ENCODE results near the gene MMP11. TPM values are rescaled to one million over a fixed set of nuclear protein-coding genes. Genes with fewer than 3 reads are reported as not detected.

The MMP11 gene, protein sequence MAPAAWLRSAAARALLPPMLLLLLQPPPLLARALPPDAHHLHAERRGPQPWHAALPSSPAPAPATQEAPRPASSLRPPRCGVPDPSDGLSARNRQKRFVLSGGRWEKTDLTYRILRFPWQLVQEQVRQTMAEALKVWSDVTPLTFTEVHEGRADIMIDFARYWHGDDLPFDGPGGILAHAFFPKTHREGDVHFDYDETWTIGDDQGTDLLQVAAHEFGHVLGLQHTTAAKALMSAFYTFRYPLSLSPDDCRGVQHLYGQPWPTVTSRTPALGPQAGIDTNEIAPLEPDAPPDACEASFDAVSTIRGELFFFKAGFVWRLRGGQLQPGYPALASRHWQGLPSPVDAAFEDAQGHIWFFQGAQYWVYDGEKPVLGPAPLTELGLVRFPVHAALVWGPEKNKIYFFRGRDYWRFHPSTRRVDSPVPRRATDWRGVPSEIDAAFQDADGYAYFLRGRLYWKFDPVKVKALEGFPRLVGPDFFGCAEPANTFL
- total RNA-seq = 3.5 and 8.7 TPM in 2 replicates

DNA sequence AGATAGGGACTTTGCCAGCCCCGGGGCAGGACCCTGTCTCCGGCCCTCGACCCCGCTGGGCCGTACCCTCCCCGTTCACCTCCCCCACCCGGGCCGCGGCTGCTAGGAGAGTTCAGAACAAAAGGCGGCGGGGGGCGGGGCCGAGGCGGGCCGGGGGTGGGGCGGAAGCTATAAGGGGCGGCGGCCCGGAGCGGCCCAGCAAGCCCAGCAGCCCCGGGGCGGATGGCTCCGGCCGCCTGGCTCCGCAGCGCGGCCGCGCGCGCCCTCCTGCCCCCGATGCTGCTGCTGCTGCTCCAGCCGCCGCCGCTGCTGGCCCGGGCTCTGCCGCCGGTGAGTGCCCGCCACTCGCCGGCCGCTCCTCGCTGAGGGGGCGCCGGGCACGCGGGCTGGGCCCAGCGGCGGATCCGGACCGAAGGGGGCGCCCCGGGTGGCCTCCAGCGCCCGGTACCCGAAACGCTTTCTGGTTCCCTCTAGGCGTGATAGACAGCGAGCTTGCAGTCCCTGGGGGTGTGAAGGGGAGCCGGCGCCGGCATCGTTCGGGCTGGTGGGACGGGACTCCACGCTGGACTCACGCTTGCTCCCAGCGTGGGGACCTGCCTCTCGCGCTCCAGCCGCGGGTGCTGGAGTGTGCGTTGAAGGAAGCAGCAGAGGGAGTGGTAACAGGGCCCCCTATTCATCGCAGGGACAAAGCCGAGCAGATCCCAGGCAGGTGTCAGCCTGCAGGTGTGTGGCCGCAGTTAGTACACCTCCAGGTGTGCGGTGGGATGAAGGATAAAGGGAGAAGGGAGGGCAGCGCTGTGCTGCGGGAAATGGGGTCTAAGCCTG lies at the start of gene MMP11:
Gene MMP11 (plus strand): TSS at position 201 of the 825 bp plus-strand sequence. CDS start 22 bp downstream, at position 223.

DNA sequence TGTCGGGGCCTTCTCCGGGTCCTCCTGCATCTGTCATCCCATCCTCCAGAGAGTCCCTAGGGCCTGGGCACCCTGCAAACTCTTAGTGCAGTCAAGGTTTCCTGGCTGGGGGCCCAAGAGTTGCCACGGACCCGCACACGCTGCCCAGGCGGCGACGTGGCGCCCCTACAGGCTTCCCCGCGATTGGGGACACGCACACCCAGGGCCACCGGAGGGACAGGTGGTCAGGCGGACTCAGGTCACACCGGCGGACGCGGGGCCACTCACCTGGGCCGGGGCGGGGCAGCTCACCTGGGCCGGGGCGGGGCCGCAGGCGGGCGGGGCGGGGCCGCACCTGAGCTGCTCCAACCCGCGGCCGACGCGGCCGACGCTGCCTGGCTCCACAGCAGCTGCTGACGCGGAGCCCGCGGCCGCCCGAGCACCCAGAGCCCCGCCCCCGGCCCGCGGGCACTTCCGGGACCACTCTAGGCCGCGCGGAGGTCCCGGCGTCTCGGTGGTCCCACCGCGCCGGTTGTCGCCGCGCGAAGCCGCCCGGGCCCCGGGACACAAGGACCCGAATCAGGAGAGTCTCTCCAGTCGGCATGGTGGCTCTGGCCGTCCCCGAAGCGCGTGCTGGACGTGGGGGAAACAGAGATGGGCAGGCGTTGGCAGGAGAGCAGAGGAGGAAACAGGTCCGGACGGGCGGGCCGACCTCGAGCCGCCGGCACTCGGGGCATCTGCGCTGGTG lies 21.8 kb upstream of the MMP11 start, which contains the start of gene ZNF70:
Gene ZNF70 (minus strand): TSS at position 399 of the 727 bp plus-strand sequence. CDS start 5,972 bp downstream, outside the sequence.

DNA sequence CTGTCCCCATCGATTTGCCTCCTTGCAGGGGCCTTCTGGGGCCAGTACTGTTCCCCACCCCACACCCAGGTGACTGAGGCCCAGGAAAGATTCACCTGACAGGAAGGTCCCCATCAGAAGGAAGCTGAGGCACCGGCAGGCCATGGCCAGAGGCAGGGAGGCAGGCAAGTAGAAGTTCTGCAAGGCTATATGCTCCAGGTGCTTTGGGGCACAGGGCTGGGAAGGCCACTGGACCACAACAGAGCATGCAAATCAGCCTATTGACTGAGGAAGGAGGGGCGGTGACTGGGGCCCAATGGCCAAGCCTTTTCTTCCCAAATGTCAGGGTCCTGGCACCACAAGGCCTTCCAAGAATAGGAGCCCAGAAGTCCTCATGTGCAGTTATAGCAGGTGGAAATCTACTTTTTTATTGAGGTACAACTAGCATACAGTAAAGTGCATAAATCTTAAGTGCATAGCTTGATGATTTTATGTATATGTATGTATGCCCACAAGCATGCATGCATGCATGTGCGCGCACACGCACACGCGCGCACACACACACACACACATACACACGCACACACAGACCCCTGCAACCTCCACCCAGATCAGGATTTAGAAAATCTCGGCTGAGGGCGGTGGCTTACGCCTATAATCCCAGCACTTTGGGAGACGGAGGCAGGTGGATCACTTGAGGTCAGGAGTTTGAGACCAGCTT lies 18.3 kb upstream of the MMP11 start, which contains the start of gene VPREB3:
Gene VPREB3 (minus strand): TSS at position 206 of the 700 bp plus-strand sequence. CDS start 62 bp downstream, at position 144.

DNA sequence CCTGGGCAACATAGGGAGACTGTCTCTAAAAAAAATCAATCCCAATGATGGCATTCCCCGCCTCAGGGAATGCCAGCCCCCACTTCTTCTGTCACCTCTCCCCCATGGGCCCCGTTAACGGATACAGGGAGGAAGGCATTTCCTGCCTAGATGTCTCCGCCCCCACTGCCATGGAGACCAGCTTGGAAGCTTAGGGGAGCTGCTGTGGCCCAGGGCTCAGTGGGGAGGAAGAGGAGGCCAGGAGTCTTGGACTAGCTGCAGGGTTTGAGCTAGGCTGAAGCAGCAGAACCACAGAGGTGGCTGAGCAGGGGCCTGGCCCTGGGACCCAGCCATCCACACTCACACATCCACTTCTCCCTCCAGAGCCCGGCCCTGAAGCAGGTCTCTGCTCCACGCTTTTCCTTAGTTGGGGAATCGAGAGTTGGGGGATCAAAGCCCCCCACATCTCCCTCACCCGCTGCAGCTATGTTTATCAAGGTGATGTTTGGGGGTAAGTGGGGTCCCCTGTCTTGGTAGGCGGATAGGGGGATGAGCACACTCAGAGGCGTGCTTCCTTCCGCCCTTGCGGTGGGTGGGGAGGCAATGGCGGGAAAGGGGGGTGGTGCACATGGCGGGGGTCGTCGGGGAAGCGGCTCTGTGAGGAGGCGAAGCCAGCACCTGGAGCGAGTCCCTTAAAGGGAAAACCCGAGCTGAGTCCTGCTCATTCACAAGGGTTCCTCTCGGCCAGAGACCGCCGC lies 9.6 kb upstream of the MMP11 start, which contains the start of gene C22orf15:
Gene C22orf15 (plus strand): TSS at position 149 of the 737 bp plus-strand sequence. CDS start 317 bp downstream, at position 466.

DNA sequence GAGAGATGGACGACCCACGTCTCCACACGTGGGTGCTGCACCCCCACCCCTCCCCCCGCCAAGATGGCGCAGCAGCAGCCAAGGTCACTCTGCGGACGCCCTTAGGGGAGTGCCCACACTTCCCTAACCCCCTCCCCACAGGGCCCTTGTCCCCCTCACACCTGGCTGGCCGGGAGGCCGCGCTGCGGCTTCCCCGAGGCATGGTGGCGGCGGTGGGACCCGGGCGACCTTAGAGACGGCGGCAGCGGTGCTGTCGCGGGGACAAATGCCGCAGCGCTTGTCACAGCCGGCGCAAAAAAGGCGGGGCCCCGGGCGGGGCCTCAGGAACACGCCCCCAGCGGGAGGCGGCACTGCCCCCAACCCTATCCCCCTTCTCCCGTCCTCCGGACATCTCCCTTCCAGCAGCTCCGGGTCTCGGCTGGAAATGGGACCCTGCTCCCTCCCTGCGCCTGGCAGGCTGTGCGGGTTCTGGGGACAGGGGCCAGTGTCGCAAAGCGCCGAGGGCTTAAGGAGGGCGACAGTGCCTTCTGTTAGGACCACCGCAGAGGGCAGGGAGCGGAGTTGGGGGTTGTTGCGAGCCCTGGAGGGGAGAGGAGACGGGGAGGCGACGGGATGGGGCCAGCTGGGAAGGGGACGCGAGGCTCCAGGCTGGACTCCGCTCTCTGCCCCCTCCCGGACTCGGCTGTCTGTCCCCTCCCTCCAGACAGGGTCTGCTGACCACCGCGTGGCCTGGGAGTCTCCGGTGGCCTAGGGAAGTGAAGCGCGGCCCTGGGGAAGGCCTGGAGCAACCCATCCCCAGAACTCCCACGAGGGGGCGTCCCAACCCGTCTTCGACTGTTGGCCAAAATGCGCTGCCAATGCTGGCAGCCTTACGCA lies 4.7 kb upstream of the MMP11 start, which contains the start of gene CHCHD10:
Gene CHCHD10 (minus strand): TSS at position 300 of the 876 bp plus-strand sequence. CDS start 98 bp downstream, at position 202.

DNA sequence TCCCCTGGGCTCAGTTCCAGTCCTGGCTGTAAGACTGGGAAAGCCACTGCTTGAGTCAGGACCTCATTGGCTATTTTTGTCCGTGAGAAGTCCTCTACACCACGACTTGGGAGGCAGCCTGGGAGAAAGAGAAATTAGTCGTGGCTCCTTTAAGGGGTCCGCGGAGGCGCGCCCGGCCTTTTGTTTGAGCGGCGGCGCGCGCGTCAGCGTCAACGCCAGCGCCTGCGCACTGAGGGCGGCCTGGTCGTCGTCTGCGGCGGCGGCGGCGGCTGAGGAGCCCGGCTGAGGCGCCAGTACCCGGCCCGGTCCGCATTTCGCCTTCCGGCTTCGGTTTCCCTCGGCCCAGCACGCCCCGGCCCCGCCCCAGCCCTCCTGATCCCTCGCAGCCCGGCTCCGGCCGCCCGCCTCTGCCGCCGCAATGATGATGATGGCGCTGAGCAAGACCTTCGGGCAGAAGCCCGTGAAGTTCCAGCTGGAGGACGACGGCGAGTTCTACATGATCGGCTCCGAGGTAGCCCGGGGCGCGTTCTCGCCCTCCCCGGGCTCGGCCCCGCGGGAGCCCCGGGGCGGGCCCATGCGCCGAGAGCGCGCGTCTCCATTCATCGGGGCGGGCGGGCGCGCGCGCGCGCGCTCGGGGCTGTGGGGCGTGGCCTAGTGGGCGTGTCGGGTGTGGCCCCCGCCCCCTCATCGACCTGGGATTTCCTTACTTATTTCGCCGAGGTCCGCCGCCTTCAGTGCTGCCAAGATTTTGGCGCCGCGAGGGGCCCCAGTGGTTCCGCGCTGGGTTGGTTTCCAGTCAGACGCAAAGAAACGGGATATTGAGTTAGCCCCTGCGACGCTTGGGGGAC lies 14.3 kb downstream of the MMP11 start, which contains the start of gene SMARCB1:
Gene SMARCB1 (plus strand): TSS at position 215 of the 848 bp plus-strand sequence. CDS start 204 bp downstream, at position 419.

Other genes with a start within 250 kb of the MMP11 start
- not detected in 2 replicates for gene IGLL1, start 192.6 kb upstream of the MMP11 start, total RNA-seq
- 0.19 TPM in 1 of 2 replicates, not detected in the other for gene DRICH1, start 140.5 kb upstream of the MMP11 start, total RNA-seq
- gene RGL4, start 81.8 kb upstream of the MMP11 start, total RNA-seq = not detected in 2 replicates
- gene ZNF70, start 21.7 kb upstream of the MMP11 start, total RNA-seq = 3.1 and 4.0 TPM in 2 replicates
- gene VPREB3, start 18.4 kb upstream of the MMP11 start, total RNA-seq = not detected in 2 replicates
- gene C22orf15, start 9.9 kb upstream of the MMP11 start, total RNA-seq = 0.19 and 1.1 TPM in 2 replicates
- gene CHCHD10, start 4.9 kb upstream of the MMP11 start, total RNA-seq = 3.7 and 6.7 TPM in 2 replicates
- gene SMARCB1, start 14.1 kb downstream of the MMP11 start, total RNA-seq = 15.5 and 33.5 TPM in 2 replicates
- 0.56 and 1.3 TPM in 2 replicates for gene DERL3, start 66.2 kb downstream of the MMP11 start, total RNA-seq
- 10.7 and 13.5 TPM in 2 replicates for gene SLC2A11, start 85.0 kb downstream of the MMP11 start, total RNA-seq
- 323 and 339 TPM in 2 replicates for gene MIF, start 121.5 kb downstream of the MMP11 start, total RNA-seq
- 0.85 and 4.2 TPM in 2 replicates for gene GSTT2B, start 188.3 kb downstream of the MMP11 start, total RNA-seq
- gene DDTL, start 194.0 kb downstream of the MMP11 start, total RNA-seq = under 0.01 TPM in 1 of 2 replicates, not detected in the other
- 127 and 135 TPM in 2 replicates for gene DDT, start 201.6 kb downstream of the MMP11 start, total RNA-seq
- gene GSTT2, start 207.3 kb downstream of the MMP11 start, total RNA-seq = 0.56 TPM in 1 of 2 replicates, not detected in the other
- gene GSTT4, start 232.6 kb downstream of the MMP11 start, total RNA-seq = not detected in 2 replicates
- gene CABIN1, start 238.5 kb downstream of the MMP11 start, total RNA-seq = 35.1 and 39.5 TPM in 2 replicates

All from regular cardiac myocyte (primary cell).